Measurements from ENCODE around the gene FUT7. TPM values are rescaled to one million over a fixed set of nuclear protein-coding genes. Genes with fewer than 3 reads are reported as not detected.

Gene FUT7
- total and polyA plus RNA-seq, 11 donors = 0.15 to 0.48 (median 0.17) TPM; not detected in 8

- no peak for ATAC-seq
- Histone ChIP-seq H3K27me3 (peaks cover 2 to 27% (median 14%) of the 10 kb centered on the region in 9 donors), H3K9me3 (no peaks in the 10 kb centered on the region), H3K4me1 (peaks cover 15 to 46% (median 33%) of the 10 kb centered on the region in 12 donors), H3K4me3 (no peak overlapping the region), H3K36me3 (no peaks in the 10 kb centered on the region), H3K27ac (no peak overlapping the region)
- WGBS, 4 donors = 65 to 80% (median 71%) methylated on average over 16 of the region's 16 CpGs
- no peak for DNase-seq
- intact Hi-C loops (cut with DNase I) = no loop called here
- TF ChIP-seq CTCF (IDR thresholded peaks at IDR 0.05) (no peak), POLR2A (IDR thresholded peaks at IDR 0.05) (no peak)
Measured at GRCh38 chr9:137057545-137057944, 25.7 kb upstream of the FUT7 start.

- TF ChIP-seq POLR2A (IDR thresholded peaks at IDR 0.05) (no peak), CTCF (IDR thresholded peaks at IDR 0.05) (no peak)
- peak overlapping the region in 2 of 12 donors; percentile 80 to 83 for H3K27ac ChIP-seq
- no peaks in the 10 kb centered on the region for H3K36me3 ChIP-seq
- peaks cover 15 to 49% (median 34%) of the 10 kb centered on the region in 12 donors for H3K4me1 ChIP-seq
- H3K27me3 ChIP-seq = peaks cover 3 to 32% (median 17%) of the 10 kb centered on the region in 9 donors
- WGBS, 4 donors = 73 to 76% (median 75%) methylated on average over 17 of the region's 17 CpGs
- intact Hi-C loops (cut with DNase I) = no loop called here
- no peak for ATAC-seq
- H3K9me3 ChIP-seq = no peaks in the 10 kb centered on the region
- no peak for DNase-seq
- no peak overlapping the region for H3K4me3 ChIP-seq
Measured at GRCh38 chr9:137056739-137057415, 25.0 kb upstream of the FUT7 start.

GRCh38 chr9:137055385-137056364, 23.8 kb upstream of the FUT7 start:
- no peaks in the 10 kb centered on the region for H3K36me3 ChIP-seq
- intact Hi-C loops (cut with DNase I) = no loop called here
- ATAC-seq = peak; percentile 86 to 95 (median 88)
- peaks cover 15 to 49% (median 34%) of the 10 kb centered on the region in 12 donors for H3K4me1 ChIP-seq
- H3K9me3 ChIP-seq = no peaks in the 10 kb centered on the region
- peak overlapping the region in 2 of 12 donors; percentile 4 to 13 for H3K4me3 ChIP-seq
- TF ChIP-seq CTCF (IDR thresholded peaks at IDR 0.05) = no peak
- whole genome bisulfite sequencing, 4 donors = 12 to 29% (median 16%) methylated on average over 16 to 28 of the region's 28 CpGs
- H3K27me3 ChIP-seq = peaks cover 3 to 43% (median 21%) of the 10 kb centered on the region in 9 donors
- H3K27ac ChIP-seq = peak overlapping the region; percentile 49 to 89 (median 81)
- peak; percentile 94 to 95 (median 94) for DNase-seq

- 57 to 75% (median 62%) methylated on average over 11 to 17 of the region's 17 CpGs for WGBS, 4 donors
- H3K27me3 ChIP-seq = peaks cover 3 to 48% (median 21%) of the 10 kb centered on the region in 9 donors
Measured at GRCh38 chr9:137054932-137055384, 23.1 kb upstream of the FUT7 start.

More at GRCh38 chr9:137054932-137055384, 23.1 kb upstream of the FUT7 start:
- DNase-seq (no peak), ATAC-seq (peak in 2 of 4 donors; percentile 4 to 7)
- Histone ChIP-seq H3K27ac (peak overlapping the region; percentile 49 to 89 (median 81)), H3K4me1 (peaks cover 15 to 49% (median 34%) of the 10 kb centered on the region in 12 donors), H3K9me3 (no peaks in the 10 kb centered on the region), H3K4me3 (peak overlapping the region in 2 of 12 donors; percentile 4 to 13), H3K36me3 (no peaks in the 10 kb centered on the region)
- TF ChIP-seq CTCF (IDR thresholded peaks at IDR 0.05) = no peak
- no peak for TF ChIP-seq POLR2A (IDR thresholded peaks at IDR 0.05)
- intact Hi-C loops (cut with DNase I) = no loop called here
